SU-DHL-6 (cell line): ENCODE data around the gene UPK2.

Experiments
- CTCF ChIP-seq: fragments of 200-600 bp; sonication (generic); IDR thresholded peaks from one replicate; pipeline ENCODE4 v1.5.1; 2017; ENCODE audit warnings: antibody characterized with exemption, mild to moderate bottlenecking, low read length, moderate library complexity; ENCODE audit not compliant: insufficient read depth, poor library complexity, severe bottlenecking
- EZH2phosphoT487 ChIP-seq: fragments of 200-600 bp; sonication (generic), shearing (Covaris generic); conservative IDR thresholded peaks from 2 replicates; pipeline ENCODE4 v1.6.1; 2018; ENCODE audit warnings: mild to moderate bottlenecking, antibody characterized with exemption, low read length, moderate library complexity, mixed read lengths

GRCh38 chr11:118996926-118997626 lies 41.0 kb downstream of the UPK2 start:
- TF ChIP-seq CTCF, result no peak
- TF ChIP-seq EZH2phosphoT487, result no peak
